GM12891 (cell line): Measurements from ENCODE around the gene CCDC137.
"Not testable (repeated sequence)": the region's sequence is repeated elsewhere in the genome, so short reads cannot be mapped to it uniquely, and the experiment has no call there.

ENCODE experiments used
- DNase-seq: peaks from one replicate; pipeline ENCODE4 v3.0.0; 2011; ENCODE audit warnings: low spot score; ENCODE audit not compliant: insufficient read length
- FAIRE-seq: peaks from 2 replicates; lab custom pipeline; 2011; peaks lifted over from hg19 to GRCh38; lab: Jason Lieb, UNC
- PAX5 ChIP-seq: IDR thresholded peaks from 2 replicates; pipeline ENCODE4 v1.6.1; 2011; ENCODE audit warnings: low read length, moderate library complexity, mild to moderate bottlenecking; ENCODE audit not compliant: insufficient read depth, severe bottlenecking
- POLR2A ChIP-seq: IDR thresholded peaks from 2 replicates; pipeline ENCODE4 v1.6.1; 2011; ENCODE audit warnings: low read depth, low read length, control low read depth
- POLR2AphosphoS5 ChIP-seq: IDR thresholded peaks from 2 replicates; pipeline ENCODE4 v1.6.1; 2011; ENCODE audit warnings: low read depth, low read length, control low read depth
- POU2F2 ChIP-seq: IDR thresholded peaks from 2 replicates; pipeline ENCODE4 v1.6.1; 2011; ENCODE audit warnings: low read depth, mild to moderate bottlenecking, control low read depth, low read length, moderate library complexity
- SPI1 ChIP-seq: IDR thresholded peaks from 2 replicates; pipeline ENCODE4 v1.6.1; 2011; ENCODE audit warnings: low read depth, low read length, control low read depth
- TAF1 ChIP-seq: IDR thresholded peaks from 2 replicates; pipeline ENCODE4 v1.6.1; 2011; ENCODE audit warnings: low read depth, low read length, control low read depth

Gene CCDC137

GRCh38 chr17:81665205-81666091 is 1.1 kb upstream of the CCDC137 start:
- FAIRE-seq (peak; percentile 87), DNase-seq (peak; percentile 67)
- TF ChIP-seq POLR2A = peak; percentile 66; the same call in 1 of the 2 replicates
- no peak for TF ChIP-seq PAX5
- TF ChIP-seq POLR2AphosphoS5 = peak; percentile 54
- TF ChIP-seq POU2F2 = peak; percentile 45; the same call in 1 of the 2 replicates
- TF ChIP-seq TAF1 = peak; percentile 78
- TF ChIP-seq SPI1 = no peak

GRCh38 chr17:81666092-81666341 is 520 bp upstream of the CCDC137 start:
- FAIRE-seq (no peak), DNase-seq (no peak)
- TF ChIP-seq TAF1 (no peak), PAX5 (no peak), POLR2AphosphoS5 (no peak), POU2F2 (no peak)

GRCh38 chr17:81667754-81668153 is 1.2 kb downstream of the CCDC137 start:
- FAIRE-seq (no peak), DNase-seq (no peak)
- TF ChIP-seq POLR2AphosphoS5 (no peak), PAX5 (no peak)

GRCh38 chr17:81672504-81672903 is 6.0 kb downstream of the CCDC137 start:
- DNase-seq (no peak), FAIRE-seq (no peak)
- TF ChIP-seq SPI1 (no peak), POLR2AphosphoS5 (no peak), PAX5 (no peak), POU2F2 (no peak)

- DNase-seq (no peak), FAIRE-seq (no peak)
- no peak for TF ChIP-seq PAX5
Observed at GRCh38 chr17:81672954-81673353, 6.4 kb downstream of the CCDC137 start.

GRCh38 chr17:81673561-81674258 is 7.2 kb downstream of the CCDC137 start:
- no peak for FAIRE-seq
- no peak for DNase-seq
- no peak for TF ChIP-seq POU2F2
- TF ChIP-seq PAX5 = no peak
- TF ChIP-seq POLR2A = no peak
- no peak for TF ChIP-seq SPI1
- no peak for TF ChIP-seq POLR2AphosphoS5
- no peak for TF ChIP-seq TAF1

- peak; percentile 80 for FAIRE-seq
- not testable (repeated sequence) for DNase-seq
Observed at GRCh38 chr17:81675515-81676221, 9.1 kb downstream of the CCDC137 start.

GRCh38 chr17:81676906-81677305 is 10.4 kb downstream of the CCDC137 start:
- TF ChIP-seq PAX5 (no peak), POU2F2 (no peak), POLR2AphosphoS5 (no peak), TAF1 (no peak), POLR2A (no peak), SPI1 (no peak)
- DNase-seq (no peak), FAIRE-seq (no peak)

- no peak for TF ChIP-seq POLR2A
- no peak for TF ChIP-seq PAX5
- TF ChIP-seq POLR2AphosphoS5 = no peak
- no peak for TF ChIP-seq POU2F2
- no peak for TF ChIP-seq SPI1
- no peak for TF ChIP-seq TAF1
- DNase-seq (no peak), FAIRE-seq (no peak)
Observed at GRCh38 chr17:81680150-81680549, 13.6 kb downstream of the CCDC137 start.

GRCh38 chr17:81681672-81682071 is 15.1 kb downstream of the CCDC137 start:
- DNase-seq (no peak), FAIRE-seq (no peak)
- TF ChIP-seq TAF1 (no peak), PAX5 (no peak), POLR2AphosphoS5 (no peak), POU2F2 (no peak), POLR2A (no peak), SPI1 (no peak)

- DNase-seq (no peak), FAIRE-seq (no peak)
- TF ChIP-seq PAX5 (no peak), TAF1 (no peak), POLR2A (no peak), SPI1 (no peak), POU2F2 (no peak), POLR2AphosphoS5 (no peak)
Observed at GRCh38 chr17:81682565-81683207, 16.1 kb downstream of the CCDC137 start.
